HFFc6 (cell line): ENCODE data around the gene ZMYND11. TPM values are rescaled to one million over a fixed set of nuclear protein-coding genes. Genes with fewer than 3 reads are reported as not detected.
"Not testable (repeated sequence)": the region's sequence is repeated elsewhere in the genome, so short reads cannot be mapped to it uniquely, and the experiment has no call there.

Source experiments
- DNase-seq: peaks from one replicate; pipeline ENCODE4 v3.0.0-alpha.2; 2018
- H3K27ac Mint-ChIP-seq: 2 replicates; pipeline ENCODE4 v1.8.0; 2020; ENCODE audit warnings: mild to moderate bottlenecking, mixed read lengths
- H3K27me3 Mint-ChIP-seq: 2 replicates; pipeline ENCODE4 v1.8.0; 2021; ENCODE audit warnings: mild to moderate bottlenecking, moderate library complexity, mixed read lengths; ENCODE audit not compliant: insufficient read depth
- H3K36me3 Mint-ChIP-seq: 2 replicates; pipeline ENCODE4 v1.8.0; 2021; ENCODE audit warnings: low read depth, mixed read lengths
- H3K4me1 Mint-ChIP-seq: 2 replicates; pipeline ENCODE4 v1.8.0; 2020; ENCODE audit warnings: low read depth, mixed read lengths
- H3K4me3 Mint-ChIP-seq: 2 replicates; pipeline ENCODE4 v1.8.0; 2020; ENCODE audit warnings: mild to moderate bottlenecking, moderate library complexity, mixed read lengths
- H3K9me3 Mint-ChIP-seq: 2 replicates; pipeline ENCODE4 v1.8.0; 2020; ENCODE audit warnings: mild to moderate bottlenecking, mixed read lengths
- CTCF ChIP-seq: fragments of 200-600 bp; sonication (generic); IDR thresholded peaks from 2 replicates; pipeline ENCODE4 v1.5.0; 2021; ENCODE audit warnings: antibody characterized with exemption, mild to moderate bottlenecking
- total RNA-seq, 6 experiments: library from RNA; stranded (reverse); fragmentation: NEBNext Ultra II Directional; extraction: Animal tissue kit (Norgen Biotek cat#: 25700); gene quantifications; 2 replicates in 1 of 6; 3 replicates in 5 of 6; pipeline ENCODE4 v1.2.3, GENCODE V29; 2021

ZMYND11 gene
- total RNA-seq, 6 experiments from 2014 or later, result 56.7 to 75.2 (median 65.9) TPM

GRCh38 chr10:297567-297966 lies 162.3 kb downstream of the ZMYND11 start:
- Mint-ChIP-seq H3K27ac (peak overlapping the region; percentile 90), H3K36me3 (peaks cover 24% of the 10 kb centered on the region)
- peak; percentile 42 for DNase-seq

GRCh38 chr10:298033-298432 lies 162.8 kb downstream of the ZMYND11 start:
- Mint-ChIP-seq H3K36me3 (peaks cover 20% of the 10 kb centered on the region), H3K4me1 (peaks cover 36% of the 10 kb centered on the region), H3K9me3 (no peaks in the 10 kb centered on the region), H3K27ac (peak overlapping the region; percentile 90), H3K4me3 (peak overlapping the region; percentile 78), H3K27me3 (no peaks in the 10 kb centered on the region)
- no peak for DNase-seq
- no peak for TF ChIP-seq CTCF

More at GRCh38 chr10:297567-297966, 162.3 kb downstream of the ZMYND11 start:
- no peaks in the 10 kb centered on the region for H3K27me3 Mint-ChIP-seq
- H3K4me3 Mint-ChIP-seq, result peak overlapping the region; percentile 78
- TF ChIP-seq CTCF, result no peak
- peaks cover 40% of the 10 kb centered on the region for H3K4me1 Mint-ChIP-seq
- no peaks in the 10 kb centered on the region for H3K9me3 Mint-ChIP-seq

GRCh38 chr10:299512-299911 lies 164.3 kb downstream of the ZMYND11 start:
- no peak overlapping the region for H3K27ac Mint-ChIP-seq
- TF ChIP-seq CTCF, result no peak
- H3K4me3 Mint-ChIP-seq, result no peak overlapping the region
- no peaks in the 10 kb centered on the region for H3K27me3 Mint-ChIP-seq
- no peaks in the 10 kb centered on the region for H3K9me3 Mint-ChIP-seq
- H3K4me1 Mint-ChIP-seq, result peaks cover 29% of the 10 kb centered on the region
- DNase-seq, result no peak
- peaks cover 24% of the 10 kb centered on the region for H3K36me3 Mint-ChIP-seq

DNA sequence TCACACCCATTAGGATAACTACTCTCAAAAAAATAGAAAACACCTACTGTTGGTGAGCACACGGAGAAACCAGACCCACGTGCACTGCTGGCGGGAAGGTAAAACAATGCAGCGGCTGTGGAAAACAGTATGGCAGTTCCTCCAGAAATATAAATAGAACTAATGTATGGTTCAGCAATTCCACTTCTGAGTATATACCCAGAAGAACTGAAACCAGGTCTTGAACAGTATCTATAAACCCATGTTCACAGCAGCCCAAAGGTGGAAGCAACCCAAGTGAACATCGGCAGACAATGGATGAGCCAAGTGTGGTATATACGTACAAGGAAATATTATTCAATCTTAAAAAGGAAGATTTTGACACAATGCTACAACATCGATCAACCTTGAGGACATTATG lies 164.7 kb downstream of the ZMYND11 start:
- H3K36me3 Mint-ChIP-seq, result peaks cover 29% of the 10 kb centered on the region
- peaks cover 29% of the 10 kb centered on the region for H3K4me1 Mint-ChIP-seq
- no peak overlapping the region for H3K27ac Mint-ChIP-seq
- H3K27me3 Mint-ChIP-seq, result no peaks in the 10 kb centered on the region
- TF ChIP-seq CTCF, result no peak
- DNase-seq, result no peak
- no peak overlapping the region for H3K4me3 Mint-ChIP-seq
- H3K9me3 Mint-ChIP-seq, result no peaks in the 10 kb centered on the region

DNA sequence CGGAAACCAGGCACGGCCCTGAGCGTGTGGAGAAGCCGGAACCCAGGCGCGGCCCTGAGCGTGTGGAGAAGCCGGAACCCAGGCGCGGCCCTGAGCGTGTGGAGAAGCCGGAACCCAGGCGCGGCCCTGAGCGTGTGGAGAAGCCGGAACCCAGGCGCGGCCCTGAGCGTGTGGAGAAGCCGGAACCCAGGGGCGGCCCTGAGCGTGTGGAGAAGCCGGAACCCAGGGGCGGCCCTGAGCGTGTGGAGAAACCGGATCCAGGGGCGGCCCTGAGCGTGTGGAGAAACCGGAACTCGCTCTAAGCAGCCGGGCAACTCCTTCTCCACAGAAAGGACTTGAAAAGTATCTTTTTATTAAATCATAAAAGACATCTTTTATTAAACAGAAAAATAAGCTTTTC lies 165.3 kb downstream of the ZMYND11 start:
- DNase-seq, H3K27me3 Mint-ChIP-seq, H3K4me3 Mint-ChIP-seq, H3K27ac Mint-ChIP-seq, H3K9me3 Mint-ChIP-seq: not testable (repeated sequence)
- H3K4me1 Mint-ChIP-seq, result peaks cover 29% of the 10 kb centered on the region
- H3K36me3 Mint-ChIP-seq, result peaks cover 30% of the 10 kb centered on the region

- peaks cover 31% of the 10 kb centered on the region for H3K36me3 Mint-ChIP-seq
- no peaks in the 10 kb centered on the region for H3K27me3 Mint-ChIP-seq
- DNase-seq, result no peak
- peaks cover 31% of the 10 kb centered on the region for H3K4me1 Mint-ChIP-seq
- no peaks in the 10 kb centered on the region for H3K9me3 Mint-ChIP-seq
- no peak overlapping the region for H3K27ac Mint-ChIP-seq
- TF ChIP-seq CTCF, result no peak
- H3K4me3 Mint-ChIP-seq, result no peak overlapping the region
Observed at GRCh38 chr10:301536-301935, 166.3 kb downstream of the ZMYND11 start.

Other genes starting within 250 kb of the ZMYND11 start
- not detected for gene TUBB8, start 86.2 kb upstream of the ZMYND11 start, total RNA-seq